ENCODE measurements around the gene LDHAL6A. TPM values are rescaled to one million over a fixed set of nuclear protein-coding genes. Genes with fewer than 3 reads are reported as not detected.

LDHAL6A gene
- total RNA-seq, 1 donor from 2014 or later: not detected

DNA sequence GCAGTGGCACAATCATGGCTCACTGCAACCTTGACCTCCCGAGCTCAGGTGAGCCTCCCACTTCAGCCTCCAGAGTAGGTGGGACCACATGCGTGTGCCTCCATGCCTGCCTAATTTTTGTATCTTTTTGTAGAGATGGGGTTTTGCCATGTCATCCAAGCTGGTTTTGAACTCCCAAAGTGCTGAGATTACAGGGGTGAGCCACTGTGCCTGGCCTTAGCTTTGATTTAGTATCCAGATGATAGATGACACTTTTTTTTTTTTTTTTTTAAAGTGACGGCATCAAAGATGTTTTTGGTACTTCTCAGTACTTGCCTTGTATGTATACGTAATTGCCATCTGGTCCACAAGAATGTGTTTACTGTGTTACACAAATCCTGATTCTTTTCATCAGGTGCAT, 23.4 kb downstream of the LDHAL6A start:
- Mint-ChIP-seq H3K4me1 (ENCODE audit: unreplicated experiment) (no peaks in the 10 kb centered on the region), H3K36me3 (ENCODE audit: low read depth, unreplicated experiment) (peaks cover 44% of the 10 kb centered on the region), H3K27me3 (ENCODE audit: unreplicated experiment) (peaks cover 2% of the 10 kb centered on the region), H3K9me3 (ENCODE audit: unreplicated experiment) (no peaks in the 10 kb centered on the region), H3K4me3 (ENCODE audit: unreplicated experiment) (no peak overlapping the region), H3K27ac (ENCODE audit: unreplicated experiment) (no peak overlapping the region)
- TF ChIP-seq, protein P1, sequence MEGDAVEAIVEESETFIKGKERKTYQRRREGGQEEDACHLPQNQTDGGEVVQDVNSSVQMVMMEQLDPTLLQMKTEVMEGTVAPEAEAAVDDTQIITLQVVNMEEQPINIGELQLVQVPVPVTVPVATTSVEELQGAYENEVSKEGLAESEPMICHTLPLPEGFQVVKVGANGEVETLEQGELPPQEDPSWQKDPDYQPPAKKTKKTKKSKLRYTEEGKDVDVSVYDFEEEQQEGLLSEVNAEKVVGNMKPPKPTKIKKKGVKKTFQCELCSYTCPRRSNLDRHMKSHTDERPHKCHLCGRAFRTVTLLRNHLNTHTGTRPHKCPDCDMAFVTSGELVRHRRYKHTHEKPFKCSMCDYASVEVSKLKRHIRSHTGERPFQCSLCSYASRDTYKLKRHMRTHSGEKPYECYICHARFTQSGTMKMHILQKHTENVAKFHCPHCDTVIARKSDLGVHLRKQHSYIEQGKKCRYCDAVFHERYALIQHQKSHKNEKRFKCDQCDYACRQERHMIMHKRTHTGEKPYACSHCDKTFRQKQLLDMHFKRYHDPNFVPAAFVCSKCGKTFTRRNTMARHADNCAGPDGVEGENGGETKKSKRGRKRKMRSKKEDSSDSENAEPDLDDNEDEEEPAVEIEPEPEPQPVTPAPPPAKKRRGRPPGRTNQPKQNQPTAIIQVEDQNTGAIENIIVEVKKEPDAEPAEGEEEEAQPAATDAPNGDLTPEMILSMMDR (IDR thresholded peaks at IDR 0.05; ENCODE audit: unreplicated experiment): no peak
- no peak for DNase-seq (ENCODE audit: low spot score)

DNA sequence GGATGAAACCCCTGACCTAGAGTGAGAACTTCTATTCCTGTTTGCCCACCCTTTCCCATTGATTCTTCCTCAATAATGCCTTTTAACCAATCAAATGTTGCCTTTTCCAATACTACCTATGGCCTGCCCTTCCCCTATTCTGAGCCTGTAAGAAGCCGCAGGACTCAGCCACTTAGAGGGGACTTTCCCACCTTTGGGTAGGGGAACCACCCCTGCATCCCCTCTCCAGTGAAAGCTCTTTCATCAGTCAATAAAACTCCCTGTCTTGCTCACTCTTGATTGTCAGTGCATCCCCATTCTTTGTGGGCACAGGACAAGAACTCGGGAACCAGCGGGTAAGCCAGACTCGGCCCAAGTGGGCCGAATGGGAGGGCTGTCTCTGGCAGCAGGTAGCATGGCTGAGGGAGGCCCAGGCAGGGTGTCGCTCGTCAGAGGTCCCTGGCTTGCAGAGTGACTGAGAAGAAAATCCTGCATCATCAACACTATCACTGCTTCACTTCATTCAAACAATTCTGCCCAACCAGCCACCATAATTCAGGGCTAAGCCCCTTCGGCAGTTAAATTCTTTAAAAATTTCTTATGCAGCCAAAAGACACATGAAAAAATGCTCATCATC, 30.4 kb downstream of the LDHAL6A start:
- TF ChIP-seq, protein P1 (IDR thresholded peaks at IDR 0.05; ENCODE audit: unreplicated experiment): no peak
- Mint-ChIP-seq H3K27ac (ENCODE audit: unreplicated experiment) (no peak overlapping the region), H3K4me3 (ENCODE audit: unreplicated experiment) (no peak overlapping the region), H3K27me3 (ENCODE audit: unreplicated experiment) (peaks cover 2% of the 10 kb centered on the region), H3K4me1 (ENCODE audit: unreplicated experiment) (no peaks in the 10 kb centered on the region), H3K9me3 (ENCODE audit: unreplicated experiment) (no peaks in the 10 kb centered on the region), H3K36me3 (ENCODE audit: low read depth, unreplicated experiment) (peaks cover 29% of the 10 kb centered on the region)
- no peak for DNase-seq (ENCODE audit: low spot score)

DNA sequence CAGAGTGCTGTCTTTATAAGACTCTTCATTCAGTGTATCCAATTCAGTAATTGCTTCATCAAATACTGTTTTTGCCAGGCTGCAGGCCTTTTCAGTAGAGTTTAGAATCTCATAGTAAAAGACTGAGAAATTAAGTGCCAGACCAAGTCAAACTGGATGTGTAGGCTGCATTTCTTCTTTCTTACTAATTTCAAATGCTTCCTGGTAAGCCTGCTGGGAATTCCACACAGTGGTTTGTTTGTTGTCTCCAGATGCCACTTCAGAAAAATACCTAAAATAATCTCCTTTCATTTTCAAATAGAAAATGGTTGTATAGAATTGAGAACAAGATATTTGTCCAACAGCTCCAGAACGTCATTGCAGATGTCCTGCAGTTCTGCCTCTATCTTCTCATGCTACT, 34.7 kb downstream of the LDHAL6A start:
- H3K4me3 Mint-ChIP-seq (ENCODE audit: unreplicated experiment): no peak overlapping the region

DNA sequence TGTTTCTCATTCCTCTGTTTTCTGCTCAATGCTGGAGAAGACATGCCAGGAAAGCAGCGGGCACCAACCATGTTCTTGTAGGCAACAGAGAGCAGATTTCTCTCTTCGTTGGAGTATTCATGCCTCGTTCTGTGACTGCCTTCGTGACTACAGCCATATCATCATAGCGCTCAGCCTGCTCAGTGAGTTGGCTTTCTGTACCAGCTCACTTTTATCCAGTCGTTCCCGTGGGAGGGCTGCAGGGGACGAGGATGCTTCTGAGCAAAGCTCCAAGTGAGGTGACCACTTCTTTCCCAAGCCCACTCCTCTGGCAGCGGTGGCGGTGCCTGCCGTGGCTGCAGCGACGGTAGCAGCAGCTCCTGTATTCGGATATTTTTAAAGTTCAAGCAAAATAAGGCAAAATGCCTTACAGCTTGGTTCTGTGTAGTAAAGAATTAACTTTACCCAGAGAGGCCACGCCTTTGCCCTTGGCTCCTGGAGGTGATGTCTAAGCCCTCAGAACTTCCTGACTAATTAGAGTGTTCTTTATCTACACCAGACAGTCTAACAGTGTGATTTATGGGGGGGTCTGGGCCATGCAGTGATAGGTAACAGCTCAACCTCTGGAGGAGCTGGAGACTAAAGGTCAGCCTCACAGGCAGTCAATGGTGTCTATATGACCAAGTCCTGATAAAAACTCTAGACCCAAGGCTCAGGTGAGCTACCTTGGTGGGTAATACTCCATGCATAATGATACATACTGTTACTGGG, 35.3 kb downstream of the LDHAL6A start:
- Mint-ChIP-seq H3K27ac (ENCODE audit: unreplicated experiment) (no peak overlapping the region), H3K4me1 (ENCODE audit: unreplicated experiment) (no peaks in the 10 kb centered on the region), H3K9me3 (ENCODE audit: unreplicated experiment) (no peaks in the 10 kb centered on the region), H3K36me3 (ENCODE audit: low read depth, unreplicated experiment) (peaks cover 9% of the 10 kb centered on the region), H3K4me3 (ENCODE audit: unreplicated experiment) (no peak overlapping the region), H3K27me3 (ENCODE audit: unreplicated experiment) (no peaks in the 10 kb centered on the region)
- DNase-seq (ENCODE audit: low spot score): no peak
- TF ChIP-seq, protein P1 (IDR thresholded peaks at IDR 0.05; ENCODE audit: unreplicated experiment): no peak

More for the DNA sequence above, 34.7 kb downstream of the LDHAL6A start:
- Mint-ChIP-seq H3K9me3 (ENCODE audit: unreplicated experiment) (no peaks in the 10 kb centered on the region), H3K36me3 (ENCODE audit: low read depth, unreplicated experiment) (peaks cover 9% of the 10 kb centered on the region), H3K4me1 (ENCODE audit: unreplicated experiment) (no peaks in the 10 kb centered on the region), H3K27me3 (ENCODE audit: unreplicated experiment) (no peaks in the 10 kb centered on the region), H3K27ac (ENCODE audit: unreplicated experiment) (no peak overlapping the region)
- DNase-seq (ENCODE audit: low spot score): no peak
- TF ChIP-seq, protein P1 (IDR thresholded peaks at IDR 0.05; ENCODE audit: unreplicated experiment): no peak

GRCh38 chr11:18491924-18492323, 36.3 kb downstream of the LDHAL6A start:
- no peaks in the 10 kb centered on the region for H3K27me3 Mint-ChIP-seq (ENCODE audit: unreplicated experiment)
- no peak overlapping the region for H3K4me3 Mint-ChIP-seq (ENCODE audit: unreplicated experiment)
- TF ChIP-seq, protein P1 (IDR thresholded peaks at IDR 0.05; ENCODE audit: unreplicated experiment): no peak
- H3K9me3 Mint-ChIP-seq (ENCODE audit: unreplicated experiment): no peaks in the 10 kb centered on the region
- no peaks in the 10 kb centered on the region for H3K4me1 Mint-ChIP-seq (ENCODE audit: unreplicated experiment)
- no peak for DNase-seq (ENCODE audit: low spot score)
- peaks cover 9% of the 10 kb centered on the region for H3K36me3 Mint-ChIP-seq (ENCODE audit: low read depth, unreplicated experiment)
- H3K27ac Mint-ChIP-seq (ENCODE audit: unreplicated experiment): no peak overlapping the region
